Measurements from ENCODE around the gene PRDM5. TPM values are rescaled to one million over a fixed set of nuclear protein-coding genes. Genes with fewer than 3 reads are reported as not detected.
A peak's percentile ranks its signal among the peaks of the same experiment; 100 is the strongest.

PRDM5 gene
- total RNA-seq, 1 donor from 2014 or later = 21.9 TPM

- H3K4me3 Mint-ChIP-seq = no peak overlapping the region
- DNase-seq (ENCODE audit: low read depth, low spot score) = no peak
- no peak overlapping the region for H3K27ac Mint-ChIP-seq (ENCODE audit: unreplicated experiment)
- no peaks in the 10 kb centered on the region for H3K27me3 Mint-ChIP-seq (ENCODE audit: low read depth)
- H3K9me3 Mint-ChIP-seq = no peaks in the 10 kb centered on the region
- H3K36me3 Mint-ChIP-seq (ENCODE audit: low read depth) = peaks cover 2% of the 10 kb centered on the region
- H3K4me1 Mint-ChIP-seq = peaks cover 6% of the 10 kb centered on the region
- no peak for TF ChIP-seq CTCF (conservative IDR thresholded peaks at IDR 0.05)
These were observed 95.7 kb downstream of the PRDM5 start for GRCh38 chr4:120826853-120827252.

- H3K4me1 Mint-ChIP-seq = peaks cover 9% of the 10 kb centered on the region
- H3K27me3 Mint-ChIP-seq (ENCODE audit: low read depth) = no peaks in the 10 kb centered on the region
- no peak for TF ChIP-seq CTCF (conservative IDR thresholded peaks at IDR 0.05)
- no peaks in the 10 kb centered on the region for H3K9me3 Mint-ChIP-seq
- no peak for DNase-seq (ENCODE audit: low read depth, low spot score)
- peak overlapping the region; percentile 3 for H3K27ac Mint-ChIP-seq (ENCODE audit: unreplicated experiment)
- H3K4me3 Mint-ChIP-seq = no peak overlapping the region
- H3K36me3 Mint-ChIP-seq (ENCODE audit: low read depth) = peaks cover 2% of the 10 kb centered on the region
These were observed 96.1 kb downstream of the PRDM5 start for GRCh38 chr4:120826449-120826848.

GRCh38 chr4:120824946-120825345 lies 97.6 kb downstream of the PRDM5 start:
- TF ChIP-seq CTCF (conservative IDR thresholded peaks at IDR 0.05) = no peak
- no peaks in the 10 kb centered on the region for H3K27me3 Mint-ChIP-seq (ENCODE audit: low read depth)
- no peaks in the 10 kb centered on the region for H3K9me3 Mint-ChIP-seq
- no peak overlapping the region for H3K4me3 Mint-ChIP-seq
- H3K36me3 Mint-ChIP-seq (ENCODE audit: low read depth) = peaks cover 2% of the 10 kb centered on the region
- DNase-seq (ENCODE audit: low read depth, low spot score) = no peak
- H3K27ac Mint-ChIP-seq (ENCODE audit: unreplicated experiment) = no peak overlapping the region
- H3K4me1 Mint-ChIP-seq = peaks cover 9% of the 10 kb centered on the region

- Mint-ChIP-seq H3K27me3 (ENCODE audit: low read depth) (no peaks in the 10 kb centered on the region), H3K4me3 (no peak overlapping the region), H3K4me1 (peaks cover 9% of the 10 kb centered on the region), H3K36me3 (ENCODE audit: low read depth) (no peaks in the 10 kb centered on the region), H3K9me3 (no peaks in the 10 kb centered on the region), H3K27ac (ENCODE audit: unreplicated experiment) (no peak overlapping the region)
- no peak for TF ChIP-seq CTCF (conservative IDR thresholded peaks at IDR 0.05)
- DNase-seq (ENCODE audit: low read depth, low spot score) = no peak
These were observed 100.5 kb downstream of the PRDM5 start for GRCh38 chr4:120821977-120822376.

- no peaks in the 10 kb centered on the region for H3K27me3 Mint-ChIP-seq (ENCODE audit: low read depth)
- H3K4me3 Mint-ChIP-seq = no peak overlapping the region
- H3K4me1 Mint-ChIP-seq = peaks cover 13% of the 10 kb centered on the region
These were observed 101.5 kb downstream of the PRDM5 start for GRCh38 chr4:120821029-120821428.

More at GRCh38 chr4:120821029-120821428, 101.5 kb downstream of the PRDM5 start:
- H3K9me3 Mint-ChIP-seq = no peaks in the 10 kb centered on the region
- H3K36me3 Mint-ChIP-seq (ENCODE audit: low read depth) = no peaks in the 10 kb centered on the region
- no peak for DNase-seq (ENCODE audit: low read depth, low spot score)
- no peak overlapping the region for H3K27ac Mint-ChIP-seq (ENCODE audit: unreplicated experiment)
- TF ChIP-seq CTCF (conservative IDR thresholded peaks at IDR 0.05) = no peak

Data from neural crest cell (in vitro differentiated cells).